ENCODE data around the gene ZDHHC14.

DNA sequence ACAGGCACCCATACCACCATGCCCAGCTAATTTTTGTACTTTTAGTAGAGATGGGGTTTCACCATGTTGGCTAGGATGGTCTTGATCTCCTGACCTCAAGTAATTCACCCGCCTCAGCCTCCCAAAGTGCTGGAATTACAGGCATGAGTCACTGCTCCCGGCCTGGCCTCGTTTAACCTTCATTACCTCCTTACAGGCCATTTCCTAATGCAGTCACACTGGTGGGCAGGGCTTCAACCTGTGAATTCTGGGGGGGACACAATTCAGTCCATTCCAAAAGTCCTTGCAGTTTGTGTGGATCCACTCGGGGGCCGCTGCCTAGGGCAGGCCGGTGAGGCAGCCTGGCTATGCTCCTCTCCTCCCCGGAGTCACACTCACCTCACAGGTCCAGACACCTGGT lies 329.6 kb downstream of the ZDHHC14 start:
- TF ChIP-seq, protein P1, sequence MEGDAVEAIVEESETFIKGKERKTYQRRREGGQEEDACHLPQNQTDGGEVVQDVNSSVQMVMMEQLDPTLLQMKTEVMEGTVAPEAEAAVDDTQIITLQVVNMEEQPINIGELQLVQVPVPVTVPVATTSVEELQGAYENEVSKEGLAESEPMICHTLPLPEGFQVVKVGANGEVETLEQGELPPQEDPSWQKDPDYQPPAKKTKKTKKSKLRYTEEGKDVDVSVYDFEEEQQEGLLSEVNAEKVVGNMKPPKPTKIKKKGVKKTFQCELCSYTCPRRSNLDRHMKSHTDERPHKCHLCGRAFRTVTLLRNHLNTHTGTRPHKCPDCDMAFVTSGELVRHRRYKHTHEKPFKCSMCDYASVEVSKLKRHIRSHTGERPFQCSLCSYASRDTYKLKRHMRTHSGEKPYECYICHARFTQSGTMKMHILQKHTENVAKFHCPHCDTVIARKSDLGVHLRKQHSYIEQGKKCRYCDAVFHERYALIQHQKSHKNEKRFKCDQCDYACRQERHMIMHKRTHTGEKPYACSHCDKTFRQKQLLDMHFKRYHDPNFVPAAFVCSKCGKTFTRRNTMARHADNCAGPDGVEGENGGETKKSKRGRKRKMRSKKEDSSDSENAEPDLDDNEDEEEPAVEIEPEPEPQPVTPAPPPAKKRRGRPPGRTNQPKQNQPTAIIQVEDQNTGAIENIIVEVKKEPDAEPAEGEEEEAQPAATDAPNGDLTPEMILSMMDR (IDR thresholded peaks at IDR 0.05) = no peak
- no peak for TF ChIP-seq POLR2AphosphoS5 (IDR thresholded peaks at IDR 0.05; ENCODE audit: insufficient read depth in 1 of 2, low read depth in 1 of 2)

All from vagina (tissue), 2 donors.